PC-3 (cell line): ENCODE measurements around the gene RAB31. TPM values are rescaled to one million over a fixed set of nuclear protein-coding genes. Genes with fewer than 3 reads are reported as not detected.

ENCODE experiments used
- ATAC-seq: fragments of 200-7000 bp; cut with Tn5 transposase; 2 replicates; pipeline ENCODE4 v1.9.1; 2020; ENCODE audit warnings: mild to moderate bottlenecking, moderate library complexity
- BruUV-seq: library from RNA; stranded (reverse); fragments of 400-500 nt; replicated peaks from 2 replicates; lab custom pipeline; 2021; lab: Mats Ljungman, UMichigan
- CTCF ChIA-PET: fragments of 300-600 bp; sonication (Branson Sonifier 250); formaldehyde crosslinking; loops from one replicate; lab custom pipeline; 2022; ENCODE audit warnings: antibody characterized with exemption; lab: Charles Lee
- POLR2A ChIA-PET: fragments of 300-600 bp; sonication (Branson Sonifier 250); formaldehyde crosslinking; loops from one replicate; lab custom pipeline; 2022; ENCODE audit warnings: antibody characterized with exemption; ENCODE audit not compliant: unreplicated experiment; lab: Charles Lee
- DNase-seq: peaks from one replicate; pipeline ENCODE4 v3.0.0-alpha.2; 2015
- H2AFZ ChIP-seq: fragments of 300-600 bp; sonication (generic); 2 replicates; pipeline ENCODE4 v1.6.0; 2016; ENCODE audit warnings: antibody characterized with exemption, low read length
- H3F3A ChIP-seq: fragments of 300-600 bp; sonication (generic); one replicate; pipeline ENCODE4 v1.6.0; 2017; ENCODE audit warnings: antibody characterized with exemption, low read length, control low read depth, mild to moderate bottlenecking; ENCODE audit not compliant: unreplicated experiment
- H3K27ac ChIP-seq: fragments of 300-600 bp; sonication (generic); 2 replicates; pipeline ENCODE4 v1.5.1; 2016; ENCODE audit warnings: mild to moderate bottlenecking, low read length
- H3K27me3 ChIP-seq: fragments of 300-600 bp; sonication (generic); 2 replicates; pipeline ENCODE4 v1.6.1; 2016; ENCODE audit warnings: low read length, mixed read lengths
- H3K36me3 ChIP-seq: fragments of 300-600 bp; sonication (generic); 2 replicates; pipeline ENCODE4 v1.6.1; 2016; ENCODE audit warnings: low read depth, mixed run types, low read length, mixed read lengths
- H3K4me1 ChIP-seq: fragments of 300-600 bp; sonication (generic); 2 replicates; pipeline ENCODE4 v1.5.1; 2016; ENCODE audit warnings: low read length; ENCODE audit not compliant: insufficient read depth
- H3K4me2 ChIP-seq: fragments of 300-600 bp; sonication (generic); 2 replicates; pipeline ENCODE4 v1.6.0; 2016; ENCODE audit warnings: low read length
- H3K4me3 ChIP-seq: fragments of 300-600 bp; sonication (generic); 2 replicates; pipeline ENCODE4 v1.5.1; 2016; ENCODE audit warnings: mild to moderate bottlenecking, low read length, mixed read lengths
- H3K79me2 ChIP-seq: fragments of 300-600 bp; sonication (generic); 2 replicates; pipeline ENCODE4 v1.6.1; 2017; ENCODE audit warnings: low read length, mixed read lengths
- H3K9ac ChIP-seq: fragments of 300-600 bp; sonication (generic); 2 replicates; pipeline ENCODE4 v1.6.0; 2016; ENCODE audit warnings: mild to moderate bottlenecking, low read length
- H3K9me2 ChIP-seq: fragments of 300-600 bp; sonication (generic); replicated peaks from 2 replicates; pipeline ENCODE4 v1.6.1; 2016; ENCODE audit warnings: mixed run types, low read length, mixed read lengths
- H3K9me3 ChIP-seq: fragments of 300-600 bp; sonication (generic); 2 replicates; pipeline ENCODE4 v1.6.1; 2016; ENCODE audit warnings: low read length, mixed read lengths
- H4K20me1 ChIP-seq: fragments of 300-600 bp; sonication (generic); 2 replicates; pipeline ENCODE4 v1.6.1; 2016; ENCODE audit warnings: low read length, mixed read lengths
- EZH2 ChIP-seq: fragments of 300-600 bp; sonication (generic); IDR thresholded peaks from one replicate; pipeline ENCODE4 v1.6.1; 2017; ENCODE audit warnings: antibody characterized with exemption, mild to moderate bottlenecking, low read length; ENCODE audit not compliant: unreplicated experiment
- EZH2phosphoT487 ChIP-seq: fragments of 300-600 bp; sonication (generic); IDR thresholded peaks from 2 replicates; pipeline ENCODE4 v1.6.1; 2018; ENCODE audit warnings: mild to moderate bottlenecking, antibody characterized with exemption, low read length, borderline replicate concordance
- intact Hi-C: fragments of 100-400 bp; cut with micrococcal nuclease; formaldehyde crosslinking; loops from 2 replicates; pipeline ENCODE4 v1.9.0; 2023
- total RNA-seq: library from RNA; depleted of rRNA; stranded (reverse); fragments of >200 nt; gene quantifications from 2 replicates; pipeline ENCODE4 v1.2.3, GENCODE V29; 2014
- TF ChIP-seq, protein P1 (sequence below): fragments of 300-600 bp; sonication (generic); conservative IDR thresholded peaks from 2 replicates; pipeline ENCODE4 v1.5.1; 2017; ENCODE audit warnings: antibody characterized with exemption, low read depth, mild to moderate bottlenecking, low read length

Gene RAB31
- total RNA-seq, 1 experiment from 2014 or later = 3.8 TPM

DNA sequence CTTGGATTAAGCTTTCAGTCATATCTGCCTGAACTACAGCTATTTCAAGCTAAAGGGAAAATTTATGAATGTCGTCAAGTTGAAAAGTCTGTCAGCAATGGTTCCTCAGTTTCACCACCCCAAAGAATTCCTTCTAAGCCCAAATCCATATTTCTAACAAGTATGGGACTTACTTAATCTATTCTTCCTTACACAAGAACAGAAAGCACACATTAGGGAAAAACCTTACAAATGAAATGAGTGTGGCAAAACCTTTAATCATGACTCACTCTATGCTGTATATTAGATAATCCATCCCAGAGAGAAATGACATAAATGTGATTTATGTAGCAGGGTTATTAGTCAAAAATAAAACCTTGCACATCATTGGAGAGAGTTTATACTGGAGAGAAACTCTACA is 78.9 kb downstream of the RAB31 start:
- Histone ChIP-seq H3K27ac (no peak overlapping the region), H3K9me3 (no peaks in the 10 kb centered on the region), H3K79me2 (no peaks in the 10 kb centered on the region), H3K4me2 (no peak overlapping the region), H3K4me1 (0 out of 2 replicates have a peak, but pooled peaks cover 5% of the 10 kb centered on the region), H3K9ac (no peak overlapping the region), H3K4me3 (no peak overlapping the region), H3K27me3 (no peaks in the 10 kb centered on the region), H3F3A (no peaks in the 10 kb centered on the region), H4K20me1 (no peaks in the 10 kb centered on the region), H3K9me2 (no peaks in the 10 kb centered on the region), H3K36me3 (no peaks in the 10 kb centered on the region), H2AFZ (no peak overlapping the region)
- TF ChIP-seq, protein P1, sequence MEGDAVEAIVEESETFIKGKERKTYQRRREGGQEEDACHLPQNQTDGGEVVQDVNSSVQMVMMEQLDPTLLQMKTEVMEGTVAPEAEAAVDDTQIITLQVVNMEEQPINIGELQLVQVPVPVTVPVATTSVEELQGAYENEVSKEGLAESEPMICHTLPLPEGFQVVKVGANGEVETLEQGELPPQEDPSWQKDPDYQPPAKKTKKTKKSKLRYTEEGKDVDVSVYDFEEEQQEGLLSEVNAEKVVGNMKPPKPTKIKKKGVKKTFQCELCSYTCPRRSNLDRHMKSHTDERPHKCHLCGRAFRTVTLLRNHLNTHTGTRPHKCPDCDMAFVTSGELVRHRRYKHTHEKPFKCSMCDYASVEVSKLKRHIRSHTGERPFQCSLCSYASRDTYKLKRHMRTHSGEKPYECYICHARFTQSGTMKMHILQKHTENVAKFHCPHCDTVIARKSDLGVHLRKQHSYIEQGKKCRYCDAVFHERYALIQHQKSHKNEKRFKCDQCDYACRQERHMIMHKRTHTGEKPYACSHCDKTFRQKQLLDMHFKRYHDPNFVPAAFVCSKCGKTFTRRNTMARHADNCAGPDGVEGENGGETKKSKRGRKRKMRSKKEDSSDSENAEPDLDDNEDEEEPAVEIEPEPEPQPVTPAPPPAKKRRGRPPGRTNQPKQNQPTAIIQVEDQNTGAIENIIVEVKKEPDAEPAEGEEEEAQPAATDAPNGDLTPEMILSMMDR = no peak
- TF ChIP-seq EZH2phosphoT487 (no peak), EZH2 (no peak)
- CTCF ChIA-PET = no interaction called here
- ATAC-seq (no peak), DNase-seq (peak; percentile 11)
- POLR2A ChIA-PET = no interaction called here
- no TSS peak for BruUV-seq
- intact Hi-C loops = no loop called here

DNA sequence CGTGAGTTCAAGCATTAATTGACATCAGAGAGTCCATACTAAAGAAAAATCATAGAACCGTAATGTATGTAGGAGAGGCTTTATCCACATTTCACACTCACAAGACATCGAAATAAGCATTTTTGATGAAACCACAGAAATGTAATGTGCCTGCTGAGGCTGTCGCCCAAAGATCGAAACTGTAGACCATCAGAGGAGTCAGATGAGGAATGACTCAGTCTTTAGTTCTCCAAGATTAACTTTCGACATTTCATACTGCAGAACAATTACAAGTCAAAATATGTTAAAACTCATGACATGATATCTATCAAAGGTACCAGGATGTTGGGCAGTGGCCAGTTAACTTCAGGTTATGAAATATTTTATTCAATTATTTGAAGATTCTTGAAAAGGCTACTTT is 79.6 kb downstream of the RAB31 start:
- Histone ChIP-seq H3F3A (no peaks in the 10 kb centered on the region), H2AFZ (no peak overlapping the region), H3K4me3 (no peak overlapping the region), H3K36me3 (no peaks in the 10 kb centered on the region), H3K79me2 (no peaks in the 10 kb centered on the region), H3K4me2 (no peak overlapping the region), H3K27me3 (no peaks in the 10 kb centered on the region), H3K9me3 (no peaks in the 10 kb centered on the region), H4K20me1 (no peaks in the 10 kb centered on the region), H3K4me1 (0 out of 2 replicates have a peak, but pooled peaks cover 5% of the 10 kb centered on the region), H3K27ac (no peak overlapping the region), H3K9me2 (no peaks in the 10 kb centered on the region), H3K9ac (no peak overlapping the region)
- TF ChIP-seq, protein P1 = no peak
- TF ChIP-seq EZH2phosphoT487 (no peak), EZH2 (no peak)
- DNase-seq = no peak
- POLR2A ChIA-PET = no interaction called here
- CTCF ChIA-PET = no interaction called here
- no TSS peak for BruUV-seq
- no peak for ATAC-seq
- intact Hi-C loops = no loop called here

DNA sequence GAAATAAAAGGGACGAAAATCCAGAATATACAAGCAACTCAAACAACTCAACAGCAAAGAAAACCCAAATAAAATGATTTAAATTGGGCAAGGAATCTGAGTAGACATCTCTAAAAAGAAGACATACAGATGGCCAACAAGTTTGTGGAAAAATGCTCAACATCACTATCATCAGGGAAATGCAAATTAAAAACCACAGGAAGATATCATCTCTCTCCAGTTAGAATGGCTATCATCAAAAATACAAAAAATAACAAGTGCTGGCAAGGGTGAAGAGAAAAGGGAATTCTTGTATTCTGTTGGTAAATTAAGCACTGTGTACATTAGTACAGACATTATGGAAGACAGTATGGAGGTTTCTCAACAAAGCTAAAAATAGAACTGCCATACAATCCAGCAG is 80.0 kb downstream of the RAB31 start:
- Histone ChIP-seq H3K9ac (no peak overlapping the region), H3K36me3 (no peaks in the 10 kb centered on the region), H3K79me2 (no peaks in the 10 kb centered on the region), H3K4me3 (no peak overlapping the region), H3F3A (no peaks in the 10 kb centered on the region), H2AFZ (no peak overlapping the region), H3K27ac (no peak overlapping the region), H3K27me3 (no peaks in the 10 kb centered on the region), H3K4me2 (no peak overlapping the region), H3K9me2 (no peaks in the 10 kb centered on the region), H4K20me1 (no peaks in the 10 kb centered on the region), H3K4me1 (0 out of 2 replicates have a peak, but pooled peaks cover 1% of the 10 kb centered on the region), H3K9me3 (no peaks in the 10 kb centered on the region)
- no peak for ATAC-seq
- DNase-seq = no peak
- no TSS peak for BruUV-seq
- TF ChIP-seq EZH2 (no peak), EZH2phosphoT487 (no peak)
- TF ChIP-seq, protein P1 = no peak
- ChIA-PET CTCF (no interaction called here), POLR2A (no interaction called here)
- intact Hi-C loops = no loop called here
